ENCODE data around the gene DAB2IP. TPM values are rescaled to one million over a fixed set of nuclear protein-coding genes. Genes with fewer than 3 reads are reported as not detected.

DAB2IP gene
- polyA plus RNA-seq, 1 donor from 2014 or later, result 17.3 TPM

DNA sequence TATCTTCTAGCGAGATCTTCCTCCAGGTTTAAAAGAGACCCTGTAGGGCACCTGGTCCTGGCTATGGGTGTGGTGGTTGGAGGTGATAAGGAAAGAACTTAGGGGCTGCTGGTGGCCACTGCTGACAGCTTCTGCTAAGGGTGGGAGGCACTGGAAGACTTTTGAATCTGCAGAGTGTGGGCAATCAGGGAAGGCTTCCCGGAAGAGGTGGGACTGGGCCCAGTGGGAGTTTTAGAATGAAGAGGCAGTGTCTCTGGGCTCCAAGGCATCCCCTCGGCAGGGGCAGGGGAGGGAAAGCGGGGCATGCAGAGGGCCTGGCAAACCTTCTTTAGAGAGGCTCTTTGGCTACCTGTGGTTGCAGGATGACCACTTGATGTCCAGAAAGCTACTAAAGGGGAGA, 23.0 kb upstream of the DAB2IP start:
- H3K9me2 ChIP-seq (ENCODE audit: insufficient read depth, low read length), result no peaks in the 10 kb centered on the region
- H3K4me3 ChIP-seq (ENCODE audit: low read length), result no peak overlapping the region
- H4K20me1 ChIP-seq (ENCODE audit: insufficient read depth), result no peaks in the 10 kb centered on the region
- no peak overlapping the region for H3K27ac ChIP-seq (ENCODE audit: low read length)
- no peak overlapping the region for H2AFZ ChIP-seq (ENCODE audit: low read depth, low read length)
- no peaks in the 10 kb centered on the region for H3K27me3 ChIP-seq (ENCODE audit: insufficient read depth, low read depth, low read length)
- no peak overlapping the region for H3K4me2 ChIP-seq (ENCODE audit: low read length)
- H3K79me2 ChIP-seq (replicated peaks; ENCODE audit: insufficient read depth, low read length), result no peaks in the 10 kb centered on the region
- no peaks in the 10 kb centered on the region for H3K9me3 ChIP-seq (ENCODE audit: low read length)
- H3K36me3 ChIP-seq (ENCODE audit: insufficient read depth, low read length), result no peaks in the 10 kb centered on the region
- no peak for TF ChIP-seq POLR2AphosphoS5 (IDR thresholded peaks at IDR 0.05)
- no peak for TF ChIP-seq SMC3 (conservative IDR thresholded peaks at IDR 0.05; ENCODE audit: poor library complexity)
- TF ChIP-seq, protein P1, sequence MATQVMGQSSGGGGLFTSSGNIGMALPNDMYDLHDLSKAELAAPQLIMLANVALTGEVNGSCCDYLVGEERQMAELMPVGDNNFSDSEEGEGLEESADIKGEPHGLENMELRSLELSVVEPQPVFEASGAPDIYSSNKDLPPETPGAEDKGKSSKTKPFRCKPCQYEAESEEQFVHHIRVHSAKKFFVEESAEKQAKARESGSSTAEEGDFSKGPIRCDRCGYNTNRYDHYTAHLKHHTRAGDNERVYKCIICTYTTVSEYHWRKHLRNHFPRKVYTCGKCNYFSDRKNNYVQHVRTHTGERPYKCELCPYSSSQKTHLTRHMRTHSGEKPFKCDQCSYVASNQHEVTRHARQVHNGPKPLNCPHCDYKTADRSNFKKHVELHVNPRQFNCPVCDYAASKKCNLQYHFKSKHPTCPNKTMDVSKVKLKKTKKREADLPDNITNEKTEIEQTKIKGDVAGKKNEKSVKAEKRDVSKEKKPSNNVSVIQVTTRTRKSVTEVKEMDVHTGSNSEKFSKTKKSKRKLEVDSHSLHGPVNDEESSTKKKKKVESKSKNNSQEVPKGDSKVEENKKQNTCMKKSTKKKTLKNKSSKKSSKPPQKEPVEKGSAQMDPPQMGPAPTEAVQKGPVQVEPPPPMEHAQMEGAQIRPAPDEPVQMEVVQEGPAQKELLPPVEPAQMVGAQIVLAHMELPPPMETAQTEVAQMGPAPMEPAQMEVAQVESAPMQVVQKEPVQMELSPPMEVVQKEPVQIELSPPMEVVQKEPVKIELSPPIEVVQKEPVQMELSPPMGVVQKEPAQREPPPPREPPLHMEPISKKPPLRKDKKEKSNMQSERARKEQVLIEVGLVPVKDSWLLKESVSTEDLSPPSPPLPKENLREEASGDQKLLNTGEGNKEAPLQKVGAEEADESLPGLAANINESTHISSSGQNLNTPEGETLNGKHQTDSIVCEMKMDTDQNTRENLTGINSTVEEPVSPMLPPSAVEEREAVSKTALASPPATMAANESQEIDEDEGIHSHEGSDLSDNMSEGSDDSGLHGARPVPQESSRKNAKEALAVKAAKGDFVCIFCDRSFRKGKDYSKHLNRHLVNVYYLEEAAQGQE (IDR thresholded peaks at IDR 0.05; ENCODE audit: borderline replicate concordance), result no peak
- TF ChIP-seq TAF1 (IDR thresholded peaks at IDR 0.05; ENCODE audit: low read depth), result no peak
- no peak for TF ChIP-seq EP300 (conservative IDR thresholded peaks at IDR 0.05; ENCODE audit: poor library complexity, severe bottlenecking)
- TF ChIP-seq MXI1 (conservative IDR thresholded peaks at IDR 0.05; ENCODE audit: poor library complexity, severe bottlenecking), result no peak
- no peak for TF ChIP-seq EZH2 (IDR thresholded peaks at IDR 0.05; ENCODE audit: borderline replicate concordance, insufficient read depth, low read length, poor library complexity, severe bottlenecking)
- H3F3A ChIP-seq (ENCODE audit: insufficient read depth, low read length, poor library complexity, severe bottlenecking), result no peaks in the 10 kb centered on the region
- no peak overlapping the region for H3K9ac ChIP-seq (ENCODE audit: low read length)

DNA sequence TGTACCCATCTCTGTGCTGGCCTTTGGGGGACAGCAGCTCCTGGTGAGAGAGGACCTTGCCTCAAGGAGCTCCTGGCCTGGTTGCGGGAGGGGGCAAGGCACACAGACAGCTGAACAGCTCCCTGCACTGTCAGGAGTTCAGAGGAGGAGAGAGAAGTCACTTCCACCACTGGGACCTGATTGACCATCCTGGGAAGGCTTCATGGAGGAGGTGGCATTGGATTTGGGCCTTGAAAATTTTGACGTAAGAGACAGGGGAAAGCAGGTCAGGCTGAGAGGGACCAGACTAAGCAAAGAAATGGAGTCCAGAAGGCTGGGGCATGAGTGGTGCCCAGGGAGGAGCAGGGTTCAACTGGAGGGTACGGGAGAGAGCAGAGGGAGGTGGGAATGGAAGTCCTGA, 20.3 kb upstream of the DAB2IP start:
- Histone ChIP-seq H4K20me1 (ENCODE audit: insufficient read depth) (no peaks in the 10 kb centered on the region), H3K27me3 (ENCODE audit: insufficient read depth, low read depth, low read length) (no peaks in the 10 kb centered on the region), H3K27ac (ENCODE audit: low read length) (no peak overlapping the region), H3K4me3 (ENCODE audit: low read length) (no peak overlapping the region), H3K9me3 (ENCODE audit: low read length) (no peaks in the 10 kb centered on the region), H3K9me2 (ENCODE audit: insufficient read depth, low read length) (no peaks in the 10 kb centered on the region), H3K79me2 (replicated peaks; ENCODE audit: insufficient read depth, low read length) (no peaks in the 10 kb centered on the region), H3F3A (ENCODE audit: insufficient read depth, low read length, poor library complexity, severe bottlenecking) (no peaks in the 10 kb centered on the region), H2AFZ (ENCODE audit: low read depth, low read length) (no peak overlapping the region), H3K36me3 (ENCODE audit: insufficient read depth, low read length) (no peaks in the 10 kb centered on the region), H3K4me2 (ENCODE audit: low read length) (no peak overlapping the region), H3K9ac (ENCODE audit: low read length) (no peak overlapping the region)
- TF ChIP-seq EP300 (conservative IDR thresholded peaks at IDR 0.05; ENCODE audit: poor library complexity, severe bottlenecking) (no peak), POLR2AphosphoS5 (IDR thresholded peaks at IDR 0.05) (no peak), EZH2 (IDR thresholded peaks at IDR 0.05; ENCODE audit: borderline replicate concordance, insufficient read depth, low read length, poor library complexity, severe bottlenecking) (no peak), RAD21 (conservative IDR thresholded peaks at IDR 0.05) (no peak), MXI1 (conservative IDR thresholded peaks at IDR 0.05; ENCODE audit: poor library complexity, severe bottlenecking) (no peak), TAF1 (IDR thresholded peaks at IDR 0.05; ENCODE audit: low read depth) (no peak), SMC3 (conservative IDR thresholded peaks at IDR 0.05; ENCODE audit: poor library complexity) (no peak)
- TF ChIP-seq, protein P2, sequence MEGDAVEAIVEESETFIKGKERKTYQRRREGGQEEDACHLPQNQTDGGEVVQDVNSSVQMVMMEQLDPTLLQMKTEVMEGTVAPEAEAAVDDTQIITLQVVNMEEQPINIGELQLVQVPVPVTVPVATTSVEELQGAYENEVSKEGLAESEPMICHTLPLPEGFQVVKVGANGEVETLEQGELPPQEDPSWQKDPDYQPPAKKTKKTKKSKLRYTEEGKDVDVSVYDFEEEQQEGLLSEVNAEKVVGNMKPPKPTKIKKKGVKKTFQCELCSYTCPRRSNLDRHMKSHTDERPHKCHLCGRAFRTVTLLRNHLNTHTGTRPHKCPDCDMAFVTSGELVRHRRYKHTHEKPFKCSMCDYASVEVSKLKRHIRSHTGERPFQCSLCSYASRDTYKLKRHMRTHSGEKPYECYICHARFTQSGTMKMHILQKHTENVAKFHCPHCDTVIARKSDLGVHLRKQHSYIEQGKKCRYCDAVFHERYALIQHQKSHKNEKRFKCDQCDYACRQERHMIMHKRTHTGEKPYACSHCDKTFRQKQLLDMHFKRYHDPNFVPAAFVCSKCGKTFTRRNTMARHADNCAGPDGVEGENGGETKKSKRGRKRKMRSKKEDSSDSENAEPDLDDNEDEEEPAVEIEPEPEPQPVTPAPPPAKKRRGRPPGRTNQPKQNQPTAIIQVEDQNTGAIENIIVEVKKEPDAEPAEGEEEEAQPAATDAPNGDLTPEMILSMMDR (IDR thresholded peaks at IDR 0.05; ENCODE audit: poor library complexity, severe bottlenecking), result no peak
- TF ChIP-seq, protein P1 (IDR thresholded peaks at IDR 0.05; ENCODE audit: borderline replicate concordance), result no peak

All from neural cell (in vitro differentiated cells).